ES-I3 (cell line): ENCODE data around the gene INHBC.
"Not testable (repeated sequence)": the region's sequence is repeated elsewhere in the genome, so short reads cannot be mapped to it uniquely, and the experiment has no call there.

Experiments
- H3K36me3 ChIP-seq: 2 replicates; pipeline ENCODE4 v1.6.1; 2013; ENCODE audit warnings: mild to moderate bottlenecking, low read length, control low read depth, moderate library complexity; ENCODE audit not compliant: insufficient read depth
- H3K4me1 ChIP-seq: 2 replicates; pipeline ENCODE4 v1.6.1; 2013; ENCODE audit warnings: mild to moderate bottlenecking, control low read depth, low read length; ENCODE audit not compliant: insufficient read depth
- H3K9ac ChIP-seq: 2 replicates; pipeline ENCODE4 v1.6.1; 2013; ENCODE audit warnings: low read depth, mild to moderate bottlenecking, low read length, moderate library complexity
- H3K9me3 ChIP-seq: 2 replicates; pipeline ENCODE4 v1.6.1; 2013; ENCODE audit warnings: mild to moderate bottlenecking, low read length, moderate library complexity; ENCODE audit not compliant: control insufficient read depth, insufficient read depth

Gene INHBC

DNA sequence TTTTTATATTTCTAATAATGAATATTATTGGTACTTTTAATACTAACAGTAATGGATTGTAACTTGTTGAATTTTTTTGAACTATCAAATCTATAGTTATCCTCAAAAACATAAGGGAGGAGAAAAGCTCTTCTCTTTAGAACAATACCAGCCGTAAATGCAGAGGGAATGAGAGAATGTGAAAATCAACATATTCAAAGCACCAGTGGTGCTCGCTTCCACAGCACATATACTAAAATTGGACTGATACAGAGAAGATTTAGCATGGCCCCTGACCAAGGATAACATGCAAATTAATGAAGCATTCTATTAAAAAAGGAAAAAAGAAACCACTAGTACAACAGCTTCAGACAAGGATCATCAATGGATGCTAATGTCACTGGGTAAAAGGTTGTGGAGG is 19.5 kb upstream of the INHBC start:
- H3K9ac ChIP-seq = no peak overlapping the region
- H3K4me1 ChIP-seq = peaks cover 11% of the 10 kb centered on the region
- no peaks in the 10 kb centered on the region; the same call in 1 of the 2 replicates for H3K9me3 ChIP-seq
- no peaks in the 10 kb centered on the region for H3K36me3 ChIP-seq

DNA sequence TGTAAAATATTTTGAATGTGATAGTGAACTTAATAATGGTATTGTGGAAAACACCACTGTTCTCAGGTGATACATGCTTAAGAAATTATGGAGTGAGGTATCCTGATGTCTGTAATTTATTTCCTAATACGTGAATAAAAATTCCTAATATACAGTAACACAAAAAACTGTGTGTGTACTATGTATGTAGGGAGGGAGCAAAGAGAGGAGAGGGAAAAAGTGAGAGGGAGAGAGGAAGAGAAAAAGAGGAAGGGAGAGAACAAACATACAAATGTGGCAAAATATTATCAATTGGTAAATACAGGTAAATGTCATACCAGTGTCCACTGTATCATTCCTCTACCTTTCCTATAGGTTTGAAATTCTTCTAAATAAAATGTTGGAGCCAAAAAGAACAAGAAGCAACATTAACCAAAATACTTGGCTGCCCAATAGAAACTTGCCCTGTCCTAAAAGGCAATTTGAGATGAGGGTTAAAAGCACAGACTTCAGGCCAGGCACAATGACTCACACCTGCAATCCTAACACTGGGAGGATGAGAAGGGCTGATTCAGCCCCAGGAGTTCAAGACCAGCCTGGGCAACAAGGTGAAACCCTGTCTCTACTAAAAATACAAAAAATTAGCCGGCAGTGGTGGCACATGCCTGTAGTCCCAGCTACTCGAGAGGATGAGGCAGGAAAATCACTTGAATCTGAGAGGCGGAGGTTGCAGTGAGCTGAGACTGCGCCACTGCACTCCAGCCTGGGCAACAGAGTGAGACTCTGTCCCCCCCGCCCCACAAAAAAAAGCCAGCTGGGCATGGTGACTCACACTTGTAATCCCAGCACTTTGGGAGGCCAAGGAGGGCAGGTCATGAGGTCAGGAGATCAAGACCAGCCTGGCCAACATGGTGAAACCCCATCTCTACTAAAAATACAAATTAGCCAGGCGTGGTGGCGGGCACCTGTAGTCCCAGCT is 18.3 kb upstream of the INHBC start:
- Histone ChIP-seq H3K4me1 (peaks cover 11% of the 10 kb centered on the region), H3K9ac (no peak overlapping the region), H3K9me3 (no peaks in the 10 kb centered on the region; the same call in 1 of the 2 replicates), H3K36me3 (no peaks in the 10 kb centered on the region)

DNA sequence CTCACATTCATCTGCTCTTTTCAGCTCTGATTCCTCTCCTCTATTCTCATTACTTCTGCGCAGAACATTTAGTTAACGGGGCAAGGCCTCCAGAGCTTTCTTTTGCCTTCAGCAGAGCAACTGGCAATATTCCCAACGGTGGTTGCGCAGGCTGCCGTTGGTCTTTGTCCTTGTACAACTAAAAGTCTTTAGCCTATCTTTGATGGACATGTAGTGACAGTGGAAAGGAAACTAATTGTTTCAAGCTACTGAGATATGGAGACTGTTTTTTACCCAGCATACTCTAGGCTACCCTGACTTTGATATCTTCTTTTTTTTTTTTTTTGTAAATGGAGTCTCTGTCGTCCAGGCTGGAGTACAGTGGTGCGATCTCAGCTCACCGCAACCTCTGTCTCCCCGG is 16.3 kb upstream of the INHBC start:
- no peaks in the 10 kb centered on the region; the same call in 1 of the 2 replicates for H3K9me3 ChIP-seq
- no peak overlapping the region for H3K9ac ChIP-seq
- H3K36me3 ChIP-seq = no peaks in the 10 kb centered on the region
- H3K4me1 ChIP-seq = peaks cover 11% of the 10 kb centered on the region

GRCh38 chr12:57419495-57419894 is 15.1 kb upstream of the INHBC start:
- Histone ChIP-seq H3K4me1 (peaks cover 11% of the 10 kb centered on the region), H3K9me3 (no peaks in the 10 kb centered on the region; the same call in 1 of the 2 replicates), H3K36me3 (no peaks in the 10 kb centered on the region), H3K9ac (no peak overlapping the region)

DNA sequence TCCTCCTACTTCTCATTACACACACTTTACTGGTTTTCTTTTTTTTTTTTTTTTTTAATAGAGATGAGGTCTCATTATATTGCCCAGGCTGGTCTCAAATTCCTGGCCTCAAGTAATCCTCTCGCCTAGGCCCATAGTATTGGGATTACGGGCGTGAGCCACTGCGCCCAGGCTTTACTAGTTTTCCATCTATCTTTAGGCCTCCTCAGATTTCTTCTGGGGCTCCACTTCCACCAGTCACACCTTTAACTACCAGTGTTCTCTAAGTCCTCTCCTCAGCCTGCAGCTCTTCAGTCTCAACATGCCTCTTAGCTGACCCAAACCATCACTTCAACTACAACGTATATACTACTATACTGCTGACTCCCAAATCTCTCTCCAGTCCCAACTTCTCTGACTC is 14.1 kb upstream of the INHBC start:
- peaks cover 2% of the 10 kb centered on the region for H3K4me1 ChIP-seq
- no peak overlapping the region for H3K9ac ChIP-seq
- no peaks in the 10 kb centered on the region for H3K36me3 ChIP-seq
- no peaks in the 10 kb centered on the region; the same call in 1 of the 2 replicates for H3K9me3 ChIP-seq

- not testable (repeated sequence) for H3K36me3 ChIP-seq, H3K4me1 ChIP-seq, H3K9ac ChIP-seq, H3K9me3 ChIP-seq
These were observed 7.6 kb upstream of the INHBC start for GRCh38 chr12:57426948-57427347.

DNA sequence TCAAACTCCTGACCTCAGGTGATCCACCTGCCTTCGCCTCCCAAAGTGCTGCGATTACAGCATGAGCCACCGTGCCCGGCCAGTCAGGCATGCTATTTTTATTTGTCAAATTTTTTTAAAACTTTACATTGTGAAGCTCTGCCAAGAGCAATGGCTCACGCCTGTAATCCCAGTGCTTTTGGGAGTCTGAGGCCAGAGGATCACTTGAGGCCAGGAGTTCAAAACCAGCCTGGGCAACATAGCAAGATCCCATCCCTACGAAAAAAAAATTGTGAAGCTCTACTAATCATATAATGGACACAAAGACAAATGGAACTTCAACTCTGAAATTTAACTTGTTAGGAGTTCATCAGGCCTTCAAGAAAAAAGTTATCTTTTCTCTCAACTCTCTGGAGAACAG is 5.6 kb upstream of the INHBC start:
- Histone ChIP-seq H3K36me3 (no peaks in the 10 kb centered on the region), H3K9me3 (no peaks in the 10 kb centered on the region), H3K4me1 (no peaks in the 10 kb centered on the region), H3K9ac (no peak overlapping the region)

DNA sequence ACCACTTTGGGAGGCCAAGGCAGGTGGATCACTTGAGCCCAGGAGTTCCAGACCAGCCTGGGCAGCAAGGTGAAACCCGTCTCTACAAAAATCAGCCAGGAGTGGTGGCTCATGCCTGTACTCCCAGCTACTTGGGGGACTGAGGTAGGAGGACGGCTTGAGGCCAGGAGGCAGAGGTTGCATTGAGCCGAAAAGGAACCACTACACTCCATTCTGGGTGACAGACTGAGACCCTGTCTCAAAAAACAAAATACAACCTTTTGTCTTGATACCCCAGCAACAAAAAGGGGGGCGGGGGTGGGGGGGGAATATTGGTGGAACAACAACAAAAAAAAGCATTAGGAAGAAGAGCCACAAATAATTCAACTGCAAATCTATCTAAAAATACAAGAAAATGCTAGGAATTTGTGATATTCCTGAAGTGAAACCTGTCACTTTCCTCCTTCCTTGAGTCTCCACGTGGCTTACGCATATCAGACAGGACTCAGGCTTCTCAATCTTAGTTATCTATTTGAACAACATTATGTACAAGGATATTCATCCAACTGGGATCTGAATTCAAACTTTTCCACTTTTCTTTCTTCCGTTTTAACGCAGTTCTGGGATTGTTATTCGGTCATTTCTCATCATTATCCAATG is 5.0 kb upstream of the INHBC start:
- H3K4me1 ChIP-seq = peaks cover 3% of the 10 kb centered on the region; the same call in 1 of the 2 replicates
- H3K9ac ChIP-seq = peak overlapping the region; percentile 88
- no peaks in the 10 kb centered on the region for H3K9me3 ChIP-seq
- no peaks in the 10 kb centered on the region for H3K36me3 ChIP-seq

DNA sequence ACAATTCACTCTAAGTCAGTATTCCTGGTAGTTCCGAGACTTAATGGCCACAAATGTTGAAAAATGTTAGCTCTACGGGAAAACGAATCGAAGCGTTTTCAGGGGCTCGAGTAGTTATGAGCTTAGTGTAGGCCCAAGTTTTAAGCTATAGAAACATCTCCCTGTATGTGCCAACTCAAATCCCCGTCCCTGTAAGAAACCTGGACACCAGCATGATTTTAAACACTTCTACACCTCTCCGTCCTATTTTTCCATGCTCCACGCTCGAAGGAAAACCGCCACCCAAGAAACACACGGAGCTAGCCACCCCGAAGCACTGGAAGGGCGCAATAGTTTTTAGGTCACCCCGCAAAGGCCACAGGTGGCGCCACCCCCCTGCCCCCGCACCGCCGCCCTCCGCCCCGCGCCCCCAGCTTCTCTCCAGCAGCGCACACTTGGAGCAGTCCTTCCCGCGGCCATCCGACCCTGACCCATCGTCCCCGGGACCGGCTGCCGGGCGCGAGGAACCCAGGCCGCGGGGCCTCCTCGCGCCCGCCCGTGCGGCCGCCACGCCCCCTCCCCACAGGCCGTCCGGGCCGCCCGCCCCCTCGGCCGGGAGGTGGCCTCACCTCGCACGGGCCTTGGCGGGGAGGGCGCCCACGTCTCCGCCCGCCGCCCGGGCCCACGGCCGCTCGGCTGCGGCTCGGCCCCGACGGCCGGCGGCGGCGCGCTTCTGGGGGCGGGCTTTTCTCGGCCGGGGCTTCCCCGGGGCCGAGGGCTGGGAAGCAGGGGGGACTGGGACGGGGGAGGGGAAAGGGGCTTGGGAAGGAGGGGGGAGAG is 4.3 kb upstream of the INHBC start:
- peaks cover 7% of the 10 kb centered on the region; the same call in 1 of the 2 replicates for H3K4me1 ChIP-seq
- H3K36me3 ChIP-seq = no peaks in the 10 kb centered on the region
- H3K9me3 ChIP-seq = no peaks in the 10 kb centered on the region
- peak overlapping the region; percentile 88 for H3K9ac ChIP-seq

DNA sequence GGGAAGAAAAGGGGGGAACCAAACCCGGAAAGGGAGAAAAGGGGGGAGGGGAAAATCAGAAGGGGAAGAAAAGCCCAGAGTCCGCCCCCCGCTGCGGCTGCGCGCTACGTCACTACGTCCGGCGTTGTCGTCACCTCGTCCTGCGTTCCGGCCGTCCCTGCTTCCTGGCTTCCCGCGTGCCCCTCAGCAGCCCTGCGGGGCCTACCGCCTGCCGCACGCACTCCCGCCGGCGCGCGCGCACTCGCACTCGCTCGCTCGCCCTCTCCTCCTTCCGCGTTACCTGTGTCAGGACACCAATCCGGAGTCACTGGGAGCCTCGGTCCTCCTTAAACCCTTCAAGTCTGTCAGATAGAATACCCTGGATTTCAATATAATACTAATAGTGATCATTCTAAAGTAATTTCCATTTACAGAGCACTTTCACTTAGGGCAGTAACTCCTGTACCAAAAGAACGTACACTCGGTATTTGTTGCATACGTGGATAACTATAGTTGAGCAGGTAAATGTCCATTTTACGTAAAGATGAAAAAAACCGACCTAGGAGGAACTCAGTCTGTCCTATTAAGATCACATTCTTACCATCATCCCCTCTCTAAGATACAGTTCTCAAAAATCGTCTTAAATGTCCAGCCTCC is 3.5 kb upstream of the INHBC start, which contains the start of gene R3HDM2:
Gene R3HDM2 (minus strand): TSS at position 113 of the 636 bp plus-strand sequence. CDS start 120,615 bp downstream, outside the sequence.
- H3K4me1 ChIP-seq = peaks cover 7% of the 10 kb centered on the region; the same call in 1 of the 2 replicates
- peak within 1 kb of the TSS; percentile 88 for H3K9ac ChIP-seq
- no peaks in the 10 kb centered on the region for H3K36me3 ChIP-seq
- H3K9me3 ChIP-seq = no peaks in the 10 kb centered on the region

DNA sequence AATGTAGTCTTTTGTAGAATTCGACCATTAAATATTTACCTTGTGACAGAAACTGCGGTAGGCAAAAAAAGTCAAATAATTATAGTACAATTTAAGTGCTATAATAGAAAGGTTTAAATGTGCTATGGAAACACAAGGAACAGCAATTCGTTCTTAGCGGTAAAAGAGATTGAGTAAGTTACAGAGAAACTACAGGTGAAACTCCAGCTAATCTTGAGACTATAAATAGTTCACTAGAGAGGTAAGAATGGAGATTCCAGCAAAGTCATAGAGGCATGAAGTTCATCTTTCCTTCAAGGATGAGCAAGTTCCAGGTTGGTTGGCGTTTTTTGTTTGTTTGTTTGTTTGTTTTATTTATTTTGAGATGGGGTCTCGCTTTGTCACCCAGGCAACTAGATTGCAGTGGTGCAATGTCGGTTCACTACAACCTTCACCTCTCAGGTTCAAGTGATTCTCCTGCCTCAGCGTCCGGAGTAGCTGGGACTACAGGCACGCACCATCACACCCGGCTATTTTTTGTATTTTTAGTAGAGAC is 2.9 kb upstream of the INHBC start:
- Histone ChIP-seq H3K9me3 (no peaks in the 10 kb centered on the region), H3K9ac (peak overlapping the region; percentile 55), H3K4me1 (peaks cover 7% of the 10 kb centered on the region; the same call in 1 of the 2 replicates), H3K36me3 (no peaks in the 10 kb centered on the region)

DNA sequence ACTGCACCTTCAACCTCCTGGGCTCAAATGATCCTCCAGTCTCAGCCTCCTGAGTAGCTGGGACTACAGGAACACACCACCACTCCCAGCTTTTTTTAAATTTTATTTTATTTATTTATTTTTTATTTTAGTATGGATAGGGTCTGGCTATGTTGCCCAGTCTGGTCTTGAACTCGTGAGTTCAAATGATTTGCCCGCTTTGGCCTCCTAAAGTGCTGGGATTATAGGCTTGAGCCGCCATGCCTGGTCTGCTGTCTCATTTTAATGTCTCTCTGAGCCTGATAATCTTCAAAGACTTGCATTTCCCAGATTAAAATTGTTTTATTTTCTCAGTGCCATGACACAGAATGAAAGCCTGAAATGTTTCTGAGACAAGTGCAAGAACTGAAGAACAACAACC is 1.2 kb upstream of the INHBC start:
- H3K9me3 ChIP-seq = no peaks in the 10 kb centered on the region
- no peak overlapping the region for H3K9ac ChIP-seq
- peaks cover 7% of the 10 kb centered on the region; the same call in 1 of the 2 replicates for H3K4me1 ChIP-seq
- no peaks in the 10 kb centered on the region for H3K36me3 ChIP-seq

GRCh38 chr12:57435293-57435692 is 709 bp downstream of the INHBC start:
- H3K9me3 ChIP-seq = no peaks in the 10 kb centered on the region
- H3K36me3 ChIP-seq = no peaks in the 10 kb centered on the region
- no peak overlapping the region for H3K9ac ChIP-seq
- peaks cover 7% of the 10 kb centered on the region; the same call in 1 of the 2 replicates for H3K4me1 ChIP-seq
